ENCODE results near the gene MACC1.

GRCh38 chr7:20095862-20096261, 121.3 kb downstream of the MACC1 start:
- TF ChIP-seq, protein P1, sequence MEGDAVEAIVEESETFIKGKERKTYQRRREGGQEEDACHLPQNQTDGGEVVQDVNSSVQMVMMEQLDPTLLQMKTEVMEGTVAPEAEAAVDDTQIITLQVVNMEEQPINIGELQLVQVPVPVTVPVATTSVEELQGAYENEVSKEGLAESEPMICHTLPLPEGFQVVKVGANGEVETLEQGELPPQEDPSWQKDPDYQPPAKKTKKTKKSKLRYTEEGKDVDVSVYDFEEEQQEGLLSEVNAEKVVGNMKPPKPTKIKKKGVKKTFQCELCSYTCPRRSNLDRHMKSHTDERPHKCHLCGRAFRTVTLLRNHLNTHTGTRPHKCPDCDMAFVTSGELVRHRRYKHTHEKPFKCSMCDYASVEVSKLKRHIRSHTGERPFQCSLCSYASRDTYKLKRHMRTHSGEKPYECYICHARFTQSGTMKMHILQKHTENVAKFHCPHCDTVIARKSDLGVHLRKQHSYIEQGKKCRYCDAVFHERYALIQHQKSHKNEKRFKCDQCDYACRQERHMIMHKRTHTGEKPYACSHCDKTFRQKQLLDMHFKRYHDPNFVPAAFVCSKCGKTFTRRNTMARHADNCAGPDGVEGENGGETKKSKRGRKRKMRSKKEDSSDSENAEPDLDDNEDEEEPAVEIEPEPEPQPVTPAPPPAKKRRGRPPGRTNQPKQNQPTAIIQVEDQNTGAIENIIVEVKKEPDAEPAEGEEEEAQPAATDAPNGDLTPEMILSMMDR (IDR thresholded peaks at IDR 0.05): no peak
- TF ChIP-seq POLR2A (IDR thresholded peaks at IDR 0.05): no peak
